ENCODE results near the gene CACNA1C. TPM values are rescaled to one million over a fixed set of nuclear protein-coding genes. Genes with fewer than 3 reads are reported as not detected.

CACNA1C gene
- total RNA-seq, 1 experiment from 2014 or later: 1.1 TPM

GRCh38 chr12:2334689-2335088 is 281.9 kb downstream of the CACNA1C start:
- Mint-ChIP-seq H3K36me3 (ENCODE audit: insufficient read depth in 1 of 3, low read depth in 3 of 3) (no peaks in the 10 kb centered on the region), H3K4me1 (peaks cover 7 to 13% of the 10 kb centered on the region in 2 experiments), H3K4me3 (no peak overlapping the region), H3K9me3 (no peaks in the 10 kb centered on the region), H3K27ac (no peak overlapping the region), H3K27me3 (ENCODE audit: low read depth) (peaks cover 5% of the 10 kb centered on the region; the same call in 1 of the 2 replicates)
- WGBS (ENCODE audit: extremely low coverage, insufficient read length, low lambda C conversion rate): no CpG with 5 or more reads among the region's 4 CpGs
- Histone ChIP-seq H3T11ph (ENCODE audit: low read length) (no peak overlapping the region), H3K9me3 (ENCODE audit: control insufficient read depth, low read depth, low read length) (no peaks in the 10 kb centered on the region), H3K79me2 (ENCODE audit: insufficient read depth, low read length) (no peaks in the 10 kb centered on the region), H3K23me2 (ENCODE audit: insufficient read length, low read depth, low read length, poor library complexity, severe bottlenecking) (no peaks in the 10 kb centered on the region), H3K18ac (ENCODE audit: insufficient read length, low read depth, low read length) (no peak overlapping the region), H3K27ac (ENCODE audit: insufficient read length, low read depth, low read length) (no peak overlapping the region), H4K8ac (replicated peaks; ENCODE audit: insufficient read length, low read depth, low read length) (no peak overlapping the region), H2AFZ (ENCODE audit: low read length) (no peak overlapping the region), H2AK5ac (ENCODE audit: insufficient read length, low read length) (no peak overlapping the region), H3K4me1 (ENCODE audit: insufficient read depth, low read length) (no peaks in the 10 kb centered on the region), H2BK15ac (ENCODE audit: low read depth, low read length) (no peak overlapping the region), H2BK20ac (ENCODE audit: low read depth, low read length, poor library complexity, severe bottlenecking) (no peak overlapping the region), H4K91ac (ENCODE audit: insufficient read length, low read depth, low read length) (no peak overlapping the region), H3K79me1 (ENCODE audit: insufficient read depth, low read depth, low read length, poor library complexity, severe bottlenecking) (no peaks in the 10 kb centered on the region), H3K4ac (ENCODE audit: low read depth, low read length) (no peak overlapping the region), H2BK5ac (ENCODE audit: insufficient read length, low read length) (no peak overlapping the region), H3K23ac (ENCODE audit: insufficient read length, low read depth, low read length) (no peak overlapping the region), H4K5ac (ENCODE audit: insufficient read length, low read depth, low read length) (no peak overlapping the region), H3K9ac (ENCODE audit: extremely low read depth, insufficient read length, low read length) (no peak overlapping the region), H4K20me1 (ENCODE audit: control insufficient read depth, insufficient read depth, insufficient read length) (no peaks in the 10 kb centered on the region), H3K27me3 (ENCODE audit: insufficient read depth, low read length) (no peaks in the 10 kb centered on the region), H3K56ac (ENCODE audit: insufficient read length, low read depth, low read length) (no peak overlapping the region), H2BK12ac (ENCODE audit: insufficient read length, low read depth, low read length) (no peak overlapping the region), H3K4me2 (ENCODE audit: insufficient read depth, insufficient read length, low read length) (no peak overlapping the region), H3K14ac (ENCODE audit: insufficient read depth, low read length) (no peak overlapping the region), H2BK120ac (ENCODE audit: low read depth, low read length, poor library complexity, severe bottlenecking) (no peak overlapping the region)
- TF ChIP-seq, protein P1, sequence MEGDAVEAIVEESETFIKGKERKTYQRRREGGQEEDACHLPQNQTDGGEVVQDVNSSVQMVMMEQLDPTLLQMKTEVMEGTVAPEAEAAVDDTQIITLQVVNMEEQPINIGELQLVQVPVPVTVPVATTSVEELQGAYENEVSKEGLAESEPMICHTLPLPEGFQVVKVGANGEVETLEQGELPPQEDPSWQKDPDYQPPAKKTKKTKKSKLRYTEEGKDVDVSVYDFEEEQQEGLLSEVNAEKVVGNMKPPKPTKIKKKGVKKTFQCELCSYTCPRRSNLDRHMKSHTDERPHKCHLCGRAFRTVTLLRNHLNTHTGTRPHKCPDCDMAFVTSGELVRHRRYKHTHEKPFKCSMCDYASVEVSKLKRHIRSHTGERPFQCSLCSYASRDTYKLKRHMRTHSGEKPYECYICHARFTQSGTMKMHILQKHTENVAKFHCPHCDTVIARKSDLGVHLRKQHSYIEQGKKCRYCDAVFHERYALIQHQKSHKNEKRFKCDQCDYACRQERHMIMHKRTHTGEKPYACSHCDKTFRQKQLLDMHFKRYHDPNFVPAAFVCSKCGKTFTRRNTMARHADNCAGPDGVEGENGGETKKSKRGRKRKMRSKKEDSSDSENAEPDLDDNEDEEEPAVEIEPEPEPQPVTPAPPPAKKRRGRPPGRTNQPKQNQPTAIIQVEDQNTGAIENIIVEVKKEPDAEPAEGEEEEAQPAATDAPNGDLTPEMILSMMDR (conservative IDR thresholded peaks at IDR 0.05): no peak
- no peak for DNase-seq

Data from H9 (cell line).